ENCODE measurements around the gene TRMT10B.
"Not testable (repeated sequence)": the region's sequence is repeated elsewhere in the genome, so short reads cannot be mapped to it uniquely, and the experiment has no call there.

DNA sequence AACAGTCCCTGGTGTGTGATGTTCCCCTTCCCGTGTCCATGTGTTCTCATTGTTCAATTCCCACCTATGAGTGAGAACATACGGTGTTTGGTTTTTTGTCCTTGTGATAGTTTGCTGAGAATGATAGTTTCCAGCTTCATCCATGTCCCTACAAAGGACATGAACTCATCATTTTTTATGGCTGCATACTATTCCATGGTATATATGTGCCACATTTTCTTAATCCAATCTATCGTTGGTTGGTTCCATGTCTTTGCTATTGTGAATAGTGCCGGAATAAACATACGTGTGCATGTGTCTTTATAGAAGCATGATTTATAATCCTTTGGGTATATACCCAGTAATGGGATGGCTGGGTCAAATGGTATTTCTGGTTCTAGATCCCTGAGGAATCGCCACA, 11.7 kb downstream of the TRMT10B start:
- TF ChIP-seq EZH2 (IDR thresholded peaks at IDR 0.05; ENCODE audit: insufficient read depth, poor library complexity, severe bottlenecking); EZH2phosphoT487 (IDR thresholded peaks at IDR 0.05; ENCODE audit: insufficient read depth, low read depth): not testable (repeated sequence)
